GM19351 (cell line): ENCODE measurements around the gene SLC4A1.

ENCODE experiments used
- ATAC-seq: cut with Tn5 transposase; IDR thresholded peaks from one replicate; pipeline ENCODE4 v1.9.1; 2021; ENCODE audit warnings: mild to moderate bottlenecking, moderate library complexity; ENCODE audit not compliant: unreplicated experiment

SLC4A1 gene

DNA sequence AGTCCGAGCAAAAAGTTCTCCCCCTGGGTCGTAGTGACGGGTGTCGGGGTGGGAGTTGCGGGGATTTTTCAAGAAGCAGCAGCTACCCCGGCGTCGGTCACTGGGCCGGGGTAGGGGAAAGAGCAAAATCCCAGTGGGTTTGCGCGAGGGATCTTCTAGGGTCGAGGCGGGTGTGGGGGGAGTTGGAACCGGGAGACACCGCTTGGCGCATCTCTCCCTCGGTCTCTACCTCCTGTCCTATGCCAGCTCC lies 46.1 kb downstream of the SLC4A1 start:
- ATAC-seq: no peak

DNA sequence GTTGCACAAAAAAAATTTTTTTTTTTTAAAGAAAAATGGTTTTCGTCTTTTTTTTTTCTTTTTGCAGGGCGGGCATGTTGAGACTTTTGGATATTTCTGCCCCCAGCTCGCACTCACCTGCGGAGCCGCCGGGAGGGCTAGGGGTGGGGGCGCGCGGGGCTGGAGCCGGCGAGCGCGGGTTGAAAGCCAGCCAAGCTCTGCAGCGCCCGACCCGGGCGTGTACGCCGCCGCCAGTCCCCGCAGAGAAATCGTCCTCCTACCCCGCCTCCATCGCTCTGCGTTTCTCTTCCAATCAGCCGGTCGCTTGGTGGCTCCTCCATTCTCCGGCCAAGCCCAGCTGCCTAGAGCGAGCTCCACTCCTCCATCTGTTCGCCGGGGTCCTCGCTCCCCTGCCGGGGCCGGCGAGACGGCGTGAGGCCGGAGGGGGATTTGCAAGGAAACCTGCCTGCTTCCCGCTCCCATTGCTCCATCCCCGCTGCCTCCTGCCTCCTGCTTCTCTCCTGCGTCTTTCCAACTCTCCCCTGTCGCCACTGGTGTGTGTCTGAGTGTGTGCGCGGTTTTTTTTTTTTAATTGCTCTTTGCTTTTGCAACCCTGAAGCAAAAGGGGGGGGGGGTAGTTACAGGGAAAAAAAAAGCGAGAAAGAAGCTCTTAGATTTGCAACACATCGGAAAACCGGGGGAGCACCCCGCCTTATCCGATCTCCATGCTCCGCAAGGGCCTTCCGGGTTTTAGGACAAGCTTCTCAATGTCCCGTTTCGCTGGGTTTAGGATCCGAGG lies 46.7 kb downstream of the SLC4A1 start:
- no peak for ATAC-seq

DNA sequence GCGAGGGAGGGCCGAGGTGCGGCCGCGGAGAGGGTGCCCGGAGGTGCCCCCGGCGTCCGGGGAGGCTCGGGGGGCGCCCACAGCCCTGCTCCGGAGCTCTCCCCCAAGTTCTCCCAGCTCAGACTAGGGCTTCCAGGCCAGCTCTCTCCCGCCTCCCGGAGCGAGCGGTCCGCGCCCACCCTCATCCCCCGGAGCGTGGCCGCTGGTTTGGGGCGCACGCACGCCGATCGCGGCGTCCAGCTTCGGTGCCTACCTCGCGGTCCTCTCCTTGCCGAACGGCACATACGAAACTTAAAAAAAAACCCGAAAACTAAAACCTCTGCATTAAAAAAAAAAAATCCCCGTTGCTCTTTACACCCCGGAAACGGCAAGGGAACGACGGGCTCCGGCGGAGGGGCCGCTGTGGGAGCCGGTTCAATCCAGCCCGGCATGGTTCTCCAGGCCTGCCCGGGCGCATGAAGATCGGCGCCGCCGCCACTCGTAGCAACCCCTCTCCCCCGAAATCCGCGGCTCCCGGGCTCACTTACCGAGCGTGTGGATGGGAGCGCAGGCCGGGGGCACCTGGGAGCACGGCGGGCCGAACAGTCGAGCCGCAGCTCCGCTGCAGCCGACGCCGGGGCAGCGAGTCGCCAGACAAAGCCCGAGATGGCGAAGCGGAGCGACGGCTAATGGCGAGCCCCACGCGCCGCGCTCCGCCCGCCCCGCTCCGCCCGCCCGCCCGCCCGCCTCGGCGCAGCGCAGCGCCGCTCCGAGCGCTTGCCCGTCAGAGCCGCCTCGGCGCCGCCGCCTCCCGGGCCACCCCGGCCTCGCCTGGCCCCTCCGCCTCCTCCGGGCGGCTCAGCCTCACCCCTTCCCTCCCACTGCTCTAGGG lies 47.5 kb downstream of the SLC4A1 start:
- ATAC-seq: no peak

DNA sequence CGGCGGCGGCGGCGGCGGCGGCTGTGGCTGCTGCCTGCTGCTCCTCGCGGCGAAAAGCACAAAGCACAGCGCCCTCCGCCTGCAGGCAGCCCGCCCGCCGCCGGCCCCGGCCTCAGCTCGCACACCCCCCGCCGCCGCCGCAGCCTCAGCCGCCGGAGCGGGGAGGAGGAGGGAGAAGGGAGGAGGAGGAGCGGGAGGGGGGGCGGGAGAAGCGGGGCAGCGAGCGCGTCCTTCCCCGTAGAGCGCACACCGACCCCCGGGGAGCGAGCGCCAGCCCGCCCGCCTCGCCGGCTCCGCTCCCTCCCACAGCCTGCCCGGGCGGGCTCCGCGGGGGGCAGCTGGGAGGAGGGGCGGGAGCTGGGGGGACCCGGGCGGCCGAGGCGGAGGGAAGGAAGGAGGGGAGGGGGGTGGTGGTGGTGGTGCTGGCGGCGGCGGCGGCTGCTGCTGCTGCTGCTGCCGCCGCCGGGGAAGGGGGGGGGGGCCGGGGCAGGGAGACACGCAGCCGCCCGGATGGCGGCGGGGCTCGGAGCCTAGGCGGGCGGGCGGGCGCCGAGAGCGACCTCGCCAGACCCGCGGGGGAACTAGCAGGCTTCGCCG lies 48.2 kb downstream of the SLC4A1 start, which contains the start of gene UBTF:
UBTF (minus strand) TSS at position 60 of the 597 bp plus-strand sequence. CDS start 1,446 bp downstream, outside the sequence.
- peak; percentile 0 for ATAC-seq

DNA sequence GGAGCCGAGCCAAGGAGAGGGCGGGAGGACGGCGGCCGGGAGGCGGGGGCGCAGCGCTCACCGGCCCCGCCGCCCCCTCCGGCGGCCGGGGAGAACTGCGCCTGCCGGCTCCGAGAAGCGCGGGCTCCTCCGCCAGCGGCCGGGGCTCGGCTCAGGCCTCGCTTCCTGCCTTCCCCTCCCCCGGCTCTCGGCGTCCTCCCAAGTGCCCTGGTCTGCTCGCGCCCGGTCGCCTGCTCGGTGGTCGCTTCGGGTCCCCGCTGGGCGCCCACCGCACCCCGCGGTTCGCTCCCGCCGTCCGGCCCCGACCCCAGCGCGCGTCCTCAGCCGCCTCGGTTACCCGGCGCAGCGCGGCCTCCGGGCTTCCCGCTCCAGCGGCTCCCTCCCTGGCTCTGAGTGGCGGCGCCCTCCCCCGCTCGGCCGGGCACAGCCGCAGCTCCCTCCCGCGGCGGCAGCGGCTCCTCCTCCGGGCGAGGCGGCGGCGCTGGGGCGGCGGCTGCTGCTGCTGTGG lies 48.8 kb downstream of the SLC4A1 start:
- ATAC-seq: peak; percentile 41

DNA sequence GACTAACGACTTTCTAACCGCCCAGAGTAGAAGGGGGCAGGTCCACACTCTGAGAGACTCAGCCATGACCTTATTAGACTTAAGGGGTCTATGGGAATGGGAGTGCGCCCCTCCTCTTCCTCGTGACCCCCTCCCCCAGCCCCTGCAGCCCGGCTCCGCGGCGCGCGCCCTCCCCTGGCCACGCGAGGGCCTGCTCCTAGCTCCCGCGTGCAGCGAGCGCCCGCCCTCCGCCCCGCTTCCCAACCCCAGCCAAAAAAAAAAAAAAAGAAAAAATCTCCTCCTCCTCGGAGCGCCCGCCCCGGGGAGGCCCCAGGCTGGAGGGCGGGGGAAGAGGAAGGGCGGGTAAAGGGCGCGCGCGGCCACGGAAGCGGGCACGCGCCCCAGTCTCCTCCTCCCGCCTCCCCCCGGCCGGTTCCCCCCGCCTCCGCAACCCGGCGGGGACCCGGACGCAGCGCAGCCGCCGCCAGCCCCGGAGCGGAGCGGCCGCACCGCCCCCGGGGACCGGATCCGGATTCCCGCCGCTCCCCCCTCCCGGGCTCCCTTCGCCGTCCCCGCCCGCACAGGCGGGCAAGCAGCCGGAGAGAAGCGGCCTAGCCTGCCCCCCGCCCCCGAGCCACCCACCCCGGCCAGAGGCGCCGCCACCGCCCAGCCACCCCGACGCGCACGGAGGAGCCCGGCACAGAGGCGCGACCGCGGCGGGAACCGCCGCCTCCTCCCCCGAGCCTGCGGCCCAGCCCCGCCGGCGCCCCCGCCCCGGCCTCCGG lies 49.4 kb downstream of the SLC4A1 start:
- peak; percentile 23 for ATAC-seq

DNA sequence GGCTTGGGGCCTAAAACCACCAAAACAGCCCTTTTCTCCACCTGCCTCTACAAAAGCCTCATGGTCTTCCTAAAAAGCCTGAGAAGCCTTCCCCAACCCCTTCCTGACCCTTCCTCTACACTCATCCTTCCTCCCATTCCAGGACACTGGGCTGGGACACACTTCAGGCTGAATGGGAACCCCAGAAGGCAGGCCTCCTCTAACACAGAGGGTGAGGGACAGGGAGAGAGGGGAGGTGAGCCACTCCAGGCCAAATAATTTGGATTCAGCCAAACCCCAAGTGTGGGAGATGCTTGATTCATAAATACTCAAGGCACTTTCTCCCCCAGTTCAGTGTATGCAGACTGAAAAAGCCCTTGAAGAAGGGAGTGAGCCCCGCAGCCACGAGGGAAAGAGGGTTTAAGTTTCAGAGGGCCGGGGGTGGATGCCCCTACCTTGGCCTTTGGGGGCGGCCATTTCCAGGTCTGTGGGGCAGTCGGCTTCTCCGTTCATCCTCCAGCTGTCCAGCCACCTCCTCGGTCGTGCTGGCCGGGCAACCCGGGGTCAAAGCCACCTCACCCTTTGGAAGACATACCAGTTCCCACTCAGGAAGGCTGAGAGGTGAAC lies 50.1 kb downstream of the SLC4A1 start:
- ATAC-seq: no peak

DNA sequence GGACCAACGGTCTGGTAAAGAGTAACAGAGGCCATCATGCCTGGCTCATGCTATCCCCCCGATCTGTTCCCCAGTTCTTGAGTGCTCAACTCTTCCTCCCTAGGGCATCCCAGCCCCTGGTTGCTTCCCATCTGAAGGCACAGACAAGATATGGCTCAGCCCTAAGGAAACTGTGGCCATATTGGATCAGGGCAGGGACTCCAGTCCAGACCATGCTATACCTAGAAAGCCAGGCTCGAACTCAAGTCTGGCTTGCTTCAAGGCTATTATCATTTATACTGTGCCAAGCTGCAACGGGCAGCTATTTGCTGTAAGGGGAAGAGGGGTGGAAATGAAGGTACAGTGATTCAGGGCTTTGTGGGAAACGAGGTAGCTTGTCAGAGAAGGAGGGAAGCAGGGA lies 51.2 kb downstream of the SLC4A1 start:
- ATAC-seq: no peak

DNA sequence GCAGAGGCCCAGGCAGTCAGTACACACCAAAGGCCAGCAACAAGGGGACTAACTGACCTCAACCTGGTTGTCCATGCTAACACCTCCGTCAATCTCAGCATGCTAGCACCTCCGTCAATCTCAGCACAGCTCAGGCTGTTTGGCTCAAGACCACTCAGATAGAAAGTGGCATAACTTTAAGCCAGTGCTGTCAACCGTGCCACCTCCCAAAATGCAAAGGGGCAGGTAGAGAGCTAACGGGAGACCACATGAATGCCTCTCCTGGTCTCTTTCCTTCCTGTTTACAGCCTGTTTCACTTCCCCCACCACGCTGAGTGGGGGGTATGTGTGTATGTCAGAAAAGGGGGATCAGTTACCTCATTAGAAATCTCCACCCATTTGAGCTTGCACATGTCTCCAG lies 51.8 kb downstream of the SLC4A1 start:
- ATAC-seq: no peak

DNA sequence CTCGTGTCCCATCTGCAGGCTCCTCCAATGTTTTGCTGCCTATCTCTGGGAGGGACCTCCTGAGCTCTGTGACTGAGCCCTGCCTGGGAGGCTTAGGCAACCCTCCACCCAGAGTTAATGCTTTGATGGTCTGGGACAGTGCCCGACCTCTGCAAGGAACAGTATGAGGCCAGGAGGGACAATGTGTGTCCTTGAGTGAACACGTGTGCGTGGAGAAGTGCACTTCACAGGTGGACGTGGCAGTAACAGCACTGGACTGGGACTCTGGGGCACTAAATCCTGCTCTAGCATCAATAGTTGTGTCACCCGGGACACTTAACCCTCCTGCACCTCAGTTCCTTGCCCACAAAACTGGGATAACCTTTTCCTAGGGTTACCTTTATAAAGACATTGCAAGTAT lies 53.0 kb downstream of the SLC4A1 start:
- no peak for ATAC-seq

DNA sequence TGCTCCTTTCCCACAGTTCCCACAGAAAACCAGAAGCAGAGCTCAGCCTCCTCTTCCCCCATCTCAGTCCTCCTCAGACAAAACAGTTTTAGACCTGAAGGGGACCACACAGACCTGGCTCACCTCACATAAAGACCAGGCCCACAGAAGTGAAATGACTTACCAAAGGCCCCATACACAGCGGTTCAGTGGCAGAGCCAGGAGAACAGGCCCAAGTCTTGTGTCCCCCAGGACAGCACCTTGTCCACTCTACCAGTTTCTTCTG lies 53.8 kb downstream of the SLC4A1 start:
- ATAC-seq: no peak

DNA sequence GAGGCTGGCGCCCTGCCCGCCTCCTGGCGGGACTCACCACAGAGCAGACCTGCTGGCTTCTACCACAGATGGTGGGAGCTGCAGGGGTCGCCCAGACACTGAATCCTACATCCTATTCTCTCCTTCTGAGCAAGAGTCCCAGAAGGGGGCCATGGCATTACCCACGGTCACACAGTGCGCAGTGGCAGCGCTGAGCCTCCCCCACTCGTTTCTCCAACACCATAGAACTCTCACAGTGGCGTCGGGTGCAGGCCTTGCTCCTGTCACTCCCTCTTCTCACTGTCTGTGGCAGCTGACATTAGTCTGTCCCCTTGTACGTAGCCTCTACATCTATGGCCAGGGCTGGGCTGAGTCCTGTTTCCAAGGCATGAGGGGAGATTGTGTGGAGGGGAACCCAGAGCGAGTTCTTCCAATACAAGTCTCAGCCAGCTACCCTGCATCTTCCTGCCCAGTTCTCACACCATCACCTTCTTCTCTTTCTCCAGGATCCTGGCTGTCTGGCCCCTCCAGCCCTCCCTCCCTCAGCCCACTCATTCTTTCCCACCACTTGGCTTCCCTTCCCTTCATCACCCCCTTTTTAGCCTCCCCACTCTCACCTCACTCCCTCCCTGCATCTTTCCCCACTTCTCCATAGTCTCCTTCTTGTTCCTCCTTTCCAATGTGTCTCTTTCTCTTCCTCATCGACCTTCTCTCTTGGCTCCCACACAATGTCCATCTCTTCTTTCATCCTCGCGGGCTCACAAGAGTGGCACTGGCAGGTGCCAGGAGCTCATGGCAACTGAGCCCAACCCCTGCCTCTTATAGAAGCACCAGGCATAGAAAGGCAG lies 54.3 kb downstream of the SLC4A1 start:
- ATAC-seq: no peak

DNA sequence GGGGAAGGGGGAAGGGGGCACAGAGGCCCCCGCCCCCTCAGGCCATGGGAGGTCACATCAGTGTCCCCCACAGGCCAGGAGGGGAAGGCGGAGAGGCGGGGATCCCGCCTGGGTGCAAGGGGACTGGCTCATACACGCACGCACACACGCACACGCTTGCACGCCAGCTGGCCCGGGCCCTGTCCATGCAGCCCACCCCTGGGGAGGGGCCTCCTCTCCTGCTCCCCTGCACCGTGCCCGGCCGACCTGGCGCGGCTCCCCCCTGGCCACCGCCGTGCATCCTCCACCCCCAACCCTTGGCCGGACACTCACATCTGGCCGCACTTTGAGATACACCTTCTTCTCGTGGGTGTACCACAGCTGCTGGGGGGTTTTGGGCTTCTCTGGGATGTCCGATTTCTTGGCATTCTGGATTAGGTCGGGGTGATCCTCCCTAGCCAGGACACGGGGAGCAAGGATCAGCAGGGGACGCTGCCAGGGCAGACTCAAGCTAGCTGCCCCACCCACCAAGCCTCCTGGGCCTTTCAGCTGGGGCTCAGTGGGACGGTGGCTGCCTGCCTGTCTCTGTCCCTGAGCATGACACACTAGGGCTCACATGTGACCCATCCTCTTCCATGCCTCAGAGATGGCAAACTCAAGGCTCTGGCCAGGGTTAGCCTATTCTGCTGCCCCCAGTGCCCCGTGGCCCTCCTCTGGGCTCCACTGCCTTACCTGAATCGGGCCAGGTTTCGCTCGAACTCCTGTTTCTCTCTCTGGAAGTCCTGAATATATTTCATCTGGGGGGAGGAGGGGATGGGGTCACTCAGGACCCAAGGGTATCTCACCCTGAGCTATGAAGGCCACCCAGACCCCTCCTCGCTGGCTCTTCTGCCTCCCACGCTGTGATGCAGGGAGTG lies 55.2 kb downstream of the SLC4A1 start:
- ATAC-seq: no peak

DNA sequence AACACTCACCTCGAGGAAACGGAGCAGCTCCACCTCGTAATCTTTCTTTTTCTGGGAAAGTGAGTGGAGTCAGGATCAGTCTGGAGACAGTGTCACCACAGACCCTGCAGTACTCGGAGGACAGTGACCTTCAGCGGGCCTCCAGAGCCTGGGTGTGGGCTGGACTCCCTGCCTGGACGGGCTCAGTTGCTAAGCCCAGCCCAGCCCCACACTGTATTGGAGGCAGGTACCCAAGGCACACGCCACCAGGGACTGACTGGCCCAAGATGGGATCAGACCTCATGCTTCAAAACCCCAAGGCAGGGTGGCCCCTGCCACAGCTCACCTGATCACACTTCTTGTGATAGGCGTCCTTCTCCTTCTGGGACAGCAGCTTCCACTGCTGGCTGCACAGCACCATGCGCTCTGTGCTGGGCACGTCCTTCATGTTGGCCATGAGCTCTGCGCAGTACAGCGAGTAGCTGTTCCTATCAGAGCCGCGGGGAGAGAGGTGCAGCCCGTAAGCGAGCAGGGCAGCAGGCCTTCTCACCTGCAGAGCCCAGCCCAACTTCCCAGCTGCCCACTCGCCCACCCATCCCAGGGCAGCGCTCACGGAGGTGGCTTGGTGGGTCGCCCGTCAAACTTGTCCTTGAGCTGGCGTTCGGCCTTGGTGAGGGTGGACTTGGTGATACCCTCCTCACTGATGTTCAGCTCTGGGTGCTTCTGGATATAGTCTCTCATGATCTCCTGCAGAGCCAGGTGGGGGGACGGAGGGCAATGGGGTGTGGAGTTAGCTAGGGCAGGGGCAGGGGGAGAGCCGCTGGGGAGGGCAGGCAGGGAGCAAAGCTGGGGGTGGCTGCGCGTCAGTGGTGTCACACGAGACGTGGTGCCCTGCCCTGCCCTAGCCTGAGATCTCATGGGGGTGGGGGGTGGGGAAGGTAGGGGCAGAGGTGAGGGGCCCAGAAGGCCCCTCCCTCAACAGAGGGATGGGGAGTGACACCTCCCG lies 56.4 kb downstream of the SLC4A1 start:
- no peak for ATAC-seq

DNA sequence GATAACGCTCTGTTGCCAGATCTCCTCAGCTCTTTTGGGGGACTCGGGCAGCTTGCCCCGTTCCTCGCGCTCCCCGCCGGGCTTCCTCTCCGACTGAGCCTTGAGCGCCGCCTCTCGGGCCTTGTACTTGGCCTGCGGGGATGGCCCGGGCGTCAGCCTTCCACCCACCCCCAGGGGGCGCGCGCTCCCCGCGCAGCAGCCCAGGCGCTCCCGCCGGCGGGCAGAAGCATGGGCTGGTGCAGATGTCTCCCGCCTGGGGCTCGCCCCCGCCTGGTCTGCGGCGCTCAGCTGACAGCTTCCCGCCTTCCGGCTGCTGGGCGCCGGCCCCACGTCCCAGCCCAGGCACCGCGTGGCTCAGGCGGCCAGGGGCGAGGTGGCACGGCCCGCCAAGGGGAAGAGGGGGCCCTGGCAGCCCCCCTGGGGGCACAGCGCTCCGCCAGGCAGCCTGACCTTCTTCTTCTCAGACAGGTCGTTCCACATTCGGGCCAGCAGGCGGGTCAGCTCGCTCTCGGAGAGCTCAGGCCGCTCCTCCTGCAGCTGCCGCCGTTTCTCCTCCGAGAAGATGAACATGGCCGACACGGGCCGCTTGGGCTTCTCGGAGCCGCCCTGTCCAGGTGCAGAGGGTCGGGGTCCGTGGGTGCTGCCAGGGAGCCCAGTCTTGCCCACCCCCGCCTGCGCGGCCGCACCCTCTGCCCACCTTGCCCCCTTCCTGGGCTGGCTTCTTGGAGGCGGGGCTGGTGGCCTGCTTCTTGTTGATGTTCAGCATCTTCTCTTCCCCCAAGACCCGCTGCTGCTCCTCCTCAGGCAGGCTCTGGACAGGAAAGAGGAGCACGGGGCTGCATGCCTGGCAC lies 57.4 kb downstream of the SLC4A1 start:
- ATAC-seq: peak; percentile 77

DNA sequence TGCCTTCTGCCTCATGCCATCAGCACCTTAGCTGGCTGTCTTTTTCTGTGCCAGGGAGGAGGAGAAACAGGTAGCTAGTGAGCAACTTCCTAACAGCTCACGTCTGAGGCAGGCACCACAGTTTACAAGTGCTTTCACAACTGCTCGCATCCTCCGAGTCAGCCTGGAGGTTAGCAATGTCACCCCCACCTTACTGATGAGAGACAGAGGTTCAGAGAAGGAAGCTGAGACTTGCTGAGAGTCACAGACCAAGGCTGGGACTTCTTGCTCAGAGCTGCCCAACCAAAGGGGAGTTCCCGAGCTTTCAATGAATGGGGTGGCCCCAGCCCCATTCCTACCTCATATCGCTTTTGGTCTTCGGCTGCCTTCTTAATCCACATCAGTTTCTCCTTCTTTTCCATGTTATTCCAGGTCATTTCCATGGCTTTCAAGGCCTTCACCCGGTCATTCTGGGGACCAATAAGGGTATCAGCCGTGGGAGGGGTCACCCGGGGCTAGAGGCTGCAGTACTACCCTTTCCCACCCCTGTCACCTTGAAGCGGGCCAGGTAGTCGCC lies 58.1 kb downstream of the SLC4A1 start:
- no peak for ATAC-seq

DNA sequence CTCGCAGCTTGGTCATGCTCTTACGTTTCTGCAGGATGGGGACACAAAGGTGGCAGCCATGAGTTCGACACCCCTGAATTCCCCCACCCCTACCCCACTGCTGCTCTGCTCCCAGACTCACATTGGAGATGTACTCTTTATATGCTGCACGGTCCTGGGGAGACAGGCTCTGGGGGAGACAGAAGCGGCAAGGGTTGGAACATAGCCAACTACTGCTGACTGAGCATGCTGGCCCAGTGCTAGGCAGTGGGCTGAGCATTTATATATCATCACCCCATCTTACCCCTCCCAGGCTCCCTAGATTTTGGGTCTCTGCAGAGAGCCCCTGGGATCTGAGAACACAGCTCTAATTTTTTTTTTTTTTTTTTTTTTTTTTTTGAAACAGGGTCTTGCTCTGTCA lies 60.2 kb downstream of the SLC4A1 start:
- no peak for ATAC-seq
